PC-9 (cell line): ENCODE measurements around the gene MCTP1. TPM values are rescaled to one million over a fixed set of nuclear protein-coding genes. Genes with fewer than 3 reads are reported as not detected.

ENCODE experiments used
- BruUV-seq: library from RNA; stranded (reverse); fragments of 400-500 nt; replicated peaks from 2 replicates; lab custom pipeline; 2021; lab: Mats Ljungman, UMichigan
- CTCF ChIA-PET: fragments of 300-600 bp; sonication (Branson Sonifier 250); formaldehyde crosslinking; loops from one replicate; lab custom pipeline; 2022; ENCODE audit warnings: antibody characterized with exemption; lab: Charles Lee
- POLR2A ChIA-PET: fragments of 300-600 bp; sonication (Branson Sonifier 250); formaldehyde crosslinking; loops from one replicate; lab custom pipeline; 2022; ENCODE audit warnings: antibody characterized with exemption; ENCODE audit not compliant: unreplicated experiment; lab: Charles Lee
- DNase-seq, 2 experiments: peaks; one replicate each; pipeline versions ENCODE4 v3.0.0 to v3.0.0-alpha.2; 2015 to 2022; ENCODE audit warnings: mixed read lengths in 1 of 2
- H2AFZ ChIP-seq: fragments of 200-600 bp; sonication (generic); 2 replicates; pipeline ENCODE4 v1.8.1; 2017; ENCODE audit warnings: antibody characterized with exemption
- H3F3A ChIP-seq: fragments of 200-600 bp; sonication (generic); 2 replicates; pipeline ENCODE4 v1.8.1; 2017; ENCODE audit warnings: antibody characterized with exemption, mild to moderate bottlenecking, low read depth; ENCODE audit not compliant: insufficient read depth
- H3K27ac ChIP-seq: fragments of 200-600 bp; sonication (generic); 2 replicates; pipeline ENCODE4 v1.6.1; 2016; ENCODE audit warnings: mixed run types
- H3K27me3 ChIP-seq: fragments of 200-600 bp; sonication (generic); 2 replicates; pipeline ENCODE4 v1.6.1; 2016; ENCODE audit warnings: low read depth, mixed run types; ENCODE audit not compliant: insufficient read depth
- H3K36me3 ChIP-seq: fragments of 200-600 bp; sonication (generic); 2 replicates; pipeline ENCODE4 v1.6.1; 2016; ENCODE audit warnings: low read depth, mixed run types
- H3K4me1 ChIP-seq: fragments of 200-600 bp; sonication (generic); replicated peaks from 2 replicates; pipeline ENCODE4 v1.6.1; 2016; ENCODE audit warnings: mixed run types; ENCODE audit not compliant: insufficient read depth
- H3K4me2 ChIP-seq: fragments of 200-600 bp; sonication (generic); 2 replicates; pipeline ENCODE4 v1.6.1; 2017; ENCODE audit warnings: mixed run types
- H3K4me3 ChIP-seq: fragments of 200-600 bp; sonication (generic); 2 replicates; pipeline ENCODE4 v1.6.1; 2016; ENCODE audit warnings: mixed run types
- H3K79me2 ChIP-seq: fragments of 200-600 bp; sonication (generic); 2 replicates; pipeline ENCODE4 v1.6.1; 2017; ENCODE audit warnings: low read depth, mixed run types
- H3K9me2 ChIP-seq: fragments of 200-600 bp; sonication (generic); 2 replicates; pipeline ENCODE4 v1.8.1; 2017; ENCODE audit warnings: mild to moderate bottlenecking; ENCODE audit not compliant: insufficient read depth
- H3K9me3 ChIP-seq: fragments of 200-600 bp; sonication (generic); 2 replicates; pipeline ENCODE4 v1.8.1; 2016; ENCODE audit warnings: low read depth; ENCODE audit not compliant: insufficient read depth
- H4K20me1 ChIP-seq: fragments of 200-600 bp; sonication (generic); 2 replicates; pipeline ENCODE4 v1.8.1; 2017; ENCODE audit not compliant: insufficient read depth
- CTCF ChIP-seq: fragments of 200-600 bp; sonication (generic); conservative IDR thresholded peaks from 2 replicates; pipeline ENCODE4 v1.6.1; 2017; ENCODE audit warnings: mixed run types, antibody characterized with exemption, mild to moderate bottlenecking, moderate library complexity
- EZH2 ChIP-seq: fragments of 200-600 bp; sonication (generic); IDR thresholded peaks from 2 replicates; pipeline ENCODE4 v1.8.0; 2017; ENCODE audit warnings: antibody characterized with exemption, low read depth
- intact Hi-C: fragments of 100-400 bp; cut with micrococcal nuclease; formaldehyde crosslinking; loops from one replicate; pipeline ENCODE4 v1.10.0; 2022; ENCODE audit not compliant: unreplicated experiment
- total RNA-seq: library from RNA; stranded (reverse); gene quantifications from 2 replicates; pipeline ENCODE4 v1.2.3, GENCODE V29; 2021

Gene MCTP1
- total RNA-seq, 1 experiment from 2014 or later: 3.9 TPM

GRCh38 chr5:94820488-94820887 lies 464.4 kb downstream of the MCTP1 start:
- no peak for DNase-seq
- Histone ChIP-seq H3K4me1 (no peaks in the 10 kb centered on the region), H3K27ac (no peak overlapping the region), H4K20me1 (no peaks in the 10 kb centered on the region), H3K9me2 (no peaks in the 10 kb centered on the region), H3K27me3 (no peaks in the 10 kb centered on the region), H2AFZ (no peak overlapping the region), H3K4me2 (no peak overlapping the region), H3K4me3 (no peak overlapping the region), H3K9me3 (no peaks in the 10 kb centered on the region), H3K79me2 (no peaks in the 10 kb centered on the region), H3F3A (no peaks in the 10 kb centered on the region), H3K36me3 (no peaks in the 10 kb centered on the region)
- no TSS peak for BruUV-seq
- ChIA-PET CTCF (no interaction called here), POLR2A (no interaction called here)
- intact Hi-C loops: no loop called here
- TF ChIP-seq CTCF (no peak), EZH2 (no peak)

GRCh38 chr5:94818904-94819303 lies 466.0 kb downstream of the MCTP1 start:
- Histone ChIP-seq H3K79me2 (no peaks in the 10 kb centered on the region), H3K4me1 (no peaks in the 10 kb centered on the region), H3F3A (no peaks in the 10 kb centered on the region), H3K9me3 (no peaks in the 10 kb centered on the region), H3K4me3 (no peak overlapping the region), H3K27ac (no peak overlapping the region), H2AFZ (no peak overlapping the region), H3K9me2 (no peaks in the 10 kb centered on the region), H3K36me3 (no peaks in the 10 kb centered on the region), H3K27me3 (no peaks in the 10 kb centered on the region), H4K20me1 (no peaks in the 10 kb centered on the region), H3K4me2 (no peak overlapping the region)
- DNase-seq: no peak
- ChIA-PET CTCF (no interaction called here), POLR2A (no interaction called here)
- no TSS peak for BruUV-seq
- no peak for TF ChIP-seq CTCF
- TF ChIP-seq EZH2: no peak
- intact Hi-C loops: no loop called here

DNA sequence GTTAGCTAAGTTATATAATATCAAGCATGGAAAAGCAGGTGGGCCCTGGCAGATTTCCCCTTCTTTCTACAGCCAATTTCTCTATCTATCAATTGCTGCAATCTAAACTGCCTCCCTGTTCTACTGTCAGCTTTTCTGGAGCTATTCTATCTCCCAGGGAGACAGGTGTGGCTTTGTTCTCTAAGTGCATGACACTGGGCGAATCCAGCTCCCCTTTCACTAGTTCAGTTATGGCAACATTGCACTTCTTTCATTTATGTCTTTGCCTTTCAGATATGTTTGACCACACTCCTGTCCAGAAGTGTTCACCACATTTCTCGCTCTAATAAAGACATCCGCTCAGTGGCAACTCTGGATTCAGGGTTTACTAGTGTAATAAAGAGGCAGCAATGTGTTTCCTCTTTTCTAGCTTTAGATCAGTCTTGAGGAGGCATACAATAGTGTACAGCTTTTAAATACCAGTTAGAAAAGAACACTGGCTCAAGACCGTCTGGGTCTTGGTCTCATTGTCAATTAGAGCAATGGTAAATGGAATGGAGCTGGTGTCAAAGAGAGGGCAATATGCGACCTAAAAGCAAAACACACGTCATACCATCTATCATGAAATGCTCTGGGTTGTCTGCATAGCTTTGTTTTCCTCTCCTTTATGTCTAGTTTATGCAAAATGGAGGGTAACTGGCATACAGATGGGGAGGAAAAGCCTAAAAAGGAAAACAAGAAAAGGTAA lies 469.4 kb downstream of the MCTP1 start:
- ChIA-PET CTCF (no interaction called here), POLR2A (no interaction called here)
- H3K36me3 ChIP-seq: no peaks in the 10 kb centered on the region
- H3K9me2 ChIP-seq: no peaks in the 10 kb centered on the region
- H3F3A ChIP-seq: no peaks in the 10 kb centered on the region
- no peaks in the 10 kb centered on the region for H3K9me3 ChIP-seq
- H3K4me3 ChIP-seq: no peak overlapping the region
- TF ChIP-seq CTCF (no peak), EZH2 (no peak)
- BruUV-seq: no TSS peak
- no peaks in the 10 kb centered on the region for H4K20me1 ChIP-seq
- no peak overlapping the region for H3K27ac ChIP-seq
- H3K4me2 ChIP-seq: no peak overlapping the region
- H3K27me3 ChIP-seq: no peaks in the 10 kb centered on the region
- H3K79me2 ChIP-seq: no peaks in the 10 kb centered on the region
- H2AFZ ChIP-seq: no peak overlapping the region
- DNase-seq: no peak
- no peaks in the 10 kb centered on the region for H3K4me1 ChIP-seq
- intact Hi-C loops: no loop called here
